ENCODE measurements around the gene MTHFSD.

The MTHFSD gene

GRCh38 chr16:86549076-86549892, 5.8 kb downstream of the MTHFSD start:
- no peak for DNase-seq

- DNase-seq, result no peak
Measured at GRCh38 chr16:86547286-86547685, 7.7 kb downstream of the MTHFSD start.

- DNase-seq, result no peak
Measured at GRCh38 chr16:86546638-86547013, 8.4 kb downstream of the MTHFSD start.

GRCh38 chr16:86545954-86546637, 8.9 kb downstream of the MTHFSD start:
- DNase-seq, result no peak

GRCh38 chr16:86545481-86545880, 9.6 kb downstream of the MTHFSD start:
- DNase-seq, result no peak

GRCh38 chr16:86542756-86543750, 12.0 kb downstream of the MTHFSD start:
- no peak for DNase-seq

- no peak for DNase-seq
Measured at GRCh38 chr16:86541560-86541959, 13.5 kb downstream of the MTHFSD start.

GRCh38 chr16:86540894-86541293, 14.1 kb downstream of the MTHFSD start:
- no peak for DNase-seq

- DNase-seq, result no peak
Measured at GRCh38 chr16:86538196-86538780, 16.7 kb downstream of the MTHFSD start.

- no peak for DNase-seq
Measured at GRCh38 chr16:86537486-86537885, 17.5 kb downstream of the MTHFSD start.

GRCh38 chr16:86536621-86537020, 18.4 kb downstream of the MTHFSD start:
- DNase-seq, result no peak

GRCh38 chr16:86534779-86535615, 20.0 kb downstream of the MTHFSD start:
- no peak for DNase-seq

- no peak for DNase-seq
Measured at GRCh38 chr16:86533767-86534351, 21.2 kb downstream of the MTHFSD start.

- no peak for DNase-seq
Measured at GRCh38 chr16:86533076-86533475, 22.0 kb downstream of the MTHFSD start.

- DNase-seq, result no peak
Measured at GRCh38 chr16:86532526-86532815, 22.6 kb downstream of the MTHFSD start.

- DNase-seq, result no peak
Measured at GRCh38 chr16:86531641-86532525, 23.2 kb downstream of the MTHFSD start.

GRCh38 chr16:86531191-86531545, 23.9 kb downstream of the MTHFSD start:
- DNase-seq, result no peak

- DNase-seq, result no peak
Measured at GRCh38 chr16:86530251-86531190, 24.5 kb downstream of the MTHFSD start.

GRCh38 chr16:86529160-86529559, 25.9 kb downstream of the MTHFSD start:
- no peak for DNase-seq

All from NCI-H524 (cell line).